Activated CD4-positive, alpha-beta T cell treated with anti-CD3 and anti-CD28 coated beads, Interleukin-2, amount 50 U/mL, for 1 hour (primary cell): ENCODE results near the gene WDR93.
"Not testable (repeated sequence)": the region's sequence is repeated elsewhere in the genome, so short reads cannot be mapped to it uniquely, and the experiment has no call there.

Experiments
- DNase-seq: peaks from one replicate; pipeline ENCODE4 v3.0.0-alpha.2; 2020

The WDR93 gene

GRCh38 chr15:89775815-89776214 lies 85.2 kb downstream of the WDR93 start:
- no peak for DNase-seq

GRCh38 chr15:89776274-89777072 lies 85.9 kb downstream of the WDR93 start, which contains the start of gene MESP2:
MESP2 (plus strand) TSS chr15:89776332; CDS start chr15:89776358, 26 bp downstream.
- peak; percentile 39 for DNase-seq

GRCh38 chr15:89777073-89777751 lies 86.6 kb downstream of the WDR93 start:
- no peak for DNase-seq

- no peak for DNase-seq
Measured at GRCh38 chr15:89777782-89778380, 87.3 kb downstream of the WDR93 start.

- DNase-seq: no peak
Measured at GRCh38 chr15:89778861-89779260, 88.2 kb downstream of the WDR93 start.

- DNase-seq: no peak
Measured at GRCh38 chr15:89780601-89781000, 90.0 kb downstream of the WDR93 start.

GRCh38 chr15:89781055-89781454 lies 90.4 kb downstream of the WDR93 start:
- DNase-seq: no peak

- DNase-seq: no peak
Measured at GRCh38 chr15:89781891-89782618, 91.4 kb downstream of the WDR93 start.

- DNase-seq: not testable (repeated sequence)
Measured at GRCh38 chr15:89782619-89782950, 92.0 kb downstream of the WDR93 start.

- no peak for DNase-seq
Measured at GRCh38 chr15:89783111-89783860, 92.7 kb downstream of the WDR93 start.

- no peak for DNase-seq
Measured at GRCh38 chr15:89783861-89784685, 93.5 kb downstream of the WDR93 start.

- no peak for DNase-seq
Measured at GRCh38 chr15:89784686-89784960, 94.0 kb downstream of the WDR93 start.

- no peak for DNase-seq
Measured at GRCh38 chr15:89785064-89785773, 94.6 kb downstream of the WDR93 start.

- DNase-seq: no peak
Measured at GRCh38 chr15:89785774-89786140, 95.1 kb downstream of the WDR93 start.

- DNase-seq: no peak
Measured at GRCh38 chr15:89787944-89788343, 97.3 kb downstream of the WDR93 start.

GRCh38 chr15:89788585-89788984 lies 98.0 kb downstream of the WDR93 start:
- not testable (repeated sequence) for DNase-seq

- DNase-seq: no peak
Measured at GRCh38 chr15:89790206-89790605, 99.6 kb downstream of the WDR93 start.

- DNase-seq: no peak
Measured at GRCh38 chr15:89790661-89791060, 100.0 kb downstream of the WDR93 start.

GRCh38 chr15:89792106-89792805 lies 101.6 kb downstream of the WDR93 start:
- no peak for DNase-seq
